ENCODE data around the gene CLECL1. TPM values are rescaled to one million over a fixed set of nuclear protein-coding genes. Genes with fewer than 3 reads are reported as not detected.

CLECL1 gene
- total and polyA plus RNA-seq, 4 donors, result 0.17 to 0.42 (median 0.35) TPM

DNA sequence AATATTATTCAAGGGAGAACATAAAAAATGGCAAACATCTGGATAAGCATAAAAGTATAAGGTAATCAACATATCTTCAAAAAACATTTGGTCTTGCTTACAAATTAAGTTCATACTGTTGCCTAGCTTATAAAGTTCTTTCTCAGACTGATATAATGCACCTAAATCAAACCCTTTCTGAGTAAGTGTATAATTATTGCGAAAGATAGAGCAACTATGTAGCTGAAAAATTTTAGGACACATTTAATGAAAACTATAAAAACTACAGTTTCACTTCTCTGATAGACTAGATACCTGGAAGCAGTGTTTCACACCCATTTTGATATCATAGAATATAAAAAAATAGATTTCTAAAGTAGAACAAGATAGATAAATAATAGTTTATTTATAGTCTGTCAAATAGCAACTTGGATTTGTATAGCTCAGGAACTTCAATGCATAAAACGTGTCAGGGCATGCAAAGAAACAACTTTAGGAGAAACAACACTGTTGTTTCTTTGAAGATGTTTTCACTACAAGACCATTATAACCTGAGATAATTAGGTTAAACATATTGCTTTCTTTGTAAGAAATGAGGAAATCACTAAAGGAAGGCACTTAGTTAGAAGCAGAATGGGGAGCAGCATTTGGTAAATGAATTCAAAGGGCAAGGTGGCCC lies 7.6 kb downstream of the CLECL1 start:
- Histone ChIP-seq H3K4me3 (ENCODE audit: low read depth in 1 of 3, low read length in 3 of 3) (no peak overlapping the region), H3K36me3 (ENCODE audit: control insufficient read depth in 4 of 4, insufficient read depth in 3 of 4, low read depth in 1 of 4, low read length in 3 of 4) (no peaks in the 10 kb centered on the region), H3K27me3 (ENCODE audit: control insufficient read depth in 4 of 4, insufficient read depth in 4 of 4, low read length in 3 of 4) (peaks cover 0 to 3% (median under 1%) of the 10 kb centered on the region in 4 donors), H3K4me1 (ENCODE audit: control insufficient read depth in 4 of 4, insufficient read depth in 4 of 4, low read length in 3 of 4) (no peaks in the 10 kb centered on the region), H3K9me3 (ENCODE audit: control insufficient read depth in 4 of 4, low read length in 3 of 4) (no peaks in the 10 kb centered on the region), H3K9ac (ENCODE audit: low read depth in 1 of 2, low read length in 2 of 2) (no peak overlapping the region), H3K27ac (ENCODE audit: low read depth in 1 of 2, low read length in 2 of 2) (no peak overlapping the region)
- TF ChIP-seq, protein P1, sequence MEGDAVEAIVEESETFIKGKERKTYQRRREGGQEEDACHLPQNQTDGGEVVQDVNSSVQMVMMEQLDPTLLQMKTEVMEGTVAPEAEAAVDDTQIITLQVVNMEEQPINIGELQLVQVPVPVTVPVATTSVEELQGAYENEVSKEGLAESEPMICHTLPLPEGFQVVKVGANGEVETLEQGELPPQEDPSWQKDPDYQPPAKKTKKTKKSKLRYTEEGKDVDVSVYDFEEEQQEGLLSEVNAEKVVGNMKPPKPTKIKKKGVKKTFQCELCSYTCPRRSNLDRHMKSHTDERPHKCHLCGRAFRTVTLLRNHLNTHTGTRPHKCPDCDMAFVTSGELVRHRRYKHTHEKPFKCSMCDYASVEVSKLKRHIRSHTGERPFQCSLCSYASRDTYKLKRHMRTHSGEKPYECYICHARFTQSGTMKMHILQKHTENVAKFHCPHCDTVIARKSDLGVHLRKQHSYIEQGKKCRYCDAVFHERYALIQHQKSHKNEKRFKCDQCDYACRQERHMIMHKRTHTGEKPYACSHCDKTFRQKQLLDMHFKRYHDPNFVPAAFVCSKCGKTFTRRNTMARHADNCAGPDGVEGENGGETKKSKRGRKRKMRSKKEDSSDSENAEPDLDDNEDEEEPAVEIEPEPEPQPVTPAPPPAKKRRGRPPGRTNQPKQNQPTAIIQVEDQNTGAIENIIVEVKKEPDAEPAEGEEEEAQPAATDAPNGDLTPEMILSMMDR (IDR thresholded peaks at IDR 0.05; ENCODE audit: low read depth, low read length, missing input control), result no peak
- TF ChIP-seq, protein P2, sequence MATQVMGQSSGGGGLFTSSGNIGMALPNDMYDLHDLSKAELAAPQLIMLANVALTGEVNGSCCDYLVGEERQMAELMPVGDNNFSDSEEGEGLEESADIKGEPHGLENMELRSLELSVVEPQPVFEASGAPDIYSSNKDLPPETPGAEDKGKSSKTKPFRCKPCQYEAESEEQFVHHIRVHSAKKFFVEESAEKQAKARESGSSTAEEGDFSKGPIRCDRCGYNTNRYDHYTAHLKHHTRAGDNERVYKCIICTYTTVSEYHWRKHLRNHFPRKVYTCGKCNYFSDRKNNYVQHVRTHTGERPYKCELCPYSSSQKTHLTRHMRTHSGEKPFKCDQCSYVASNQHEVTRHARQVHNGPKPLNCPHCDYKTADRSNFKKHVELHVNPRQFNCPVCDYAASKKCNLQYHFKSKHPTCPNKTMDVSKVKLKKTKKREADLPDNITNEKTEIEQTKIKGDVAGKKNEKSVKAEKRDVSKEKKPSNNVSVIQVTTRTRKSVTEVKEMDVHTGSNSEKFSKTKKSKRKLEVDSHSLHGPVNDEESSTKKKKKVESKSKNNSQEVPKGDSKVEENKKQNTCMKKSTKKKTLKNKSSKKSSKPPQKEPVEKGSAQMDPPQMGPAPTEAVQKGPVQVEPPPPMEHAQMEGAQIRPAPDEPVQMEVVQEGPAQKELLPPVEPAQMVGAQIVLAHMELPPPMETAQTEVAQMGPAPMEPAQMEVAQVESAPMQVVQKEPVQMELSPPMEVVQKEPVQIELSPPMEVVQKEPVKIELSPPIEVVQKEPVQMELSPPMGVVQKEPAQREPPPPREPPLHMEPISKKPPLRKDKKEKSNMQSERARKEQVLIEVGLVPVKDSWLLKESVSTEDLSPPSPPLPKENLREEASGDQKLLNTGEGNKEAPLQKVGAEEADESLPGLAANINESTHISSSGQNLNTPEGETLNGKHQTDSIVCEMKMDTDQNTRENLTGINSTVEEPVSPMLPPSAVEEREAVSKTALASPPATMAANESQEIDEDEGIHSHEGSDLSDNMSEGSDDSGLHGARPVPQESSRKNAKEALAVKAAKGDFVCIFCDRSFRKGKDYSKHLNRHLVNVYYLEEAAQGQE (IDR thresholded peaks at IDR 0.05), result no peak
- no peak for TF ChIP-seq YY1 (IDR thresholded peaks at IDR 0.05)
- TF ChIP-seq, protein P3, sequence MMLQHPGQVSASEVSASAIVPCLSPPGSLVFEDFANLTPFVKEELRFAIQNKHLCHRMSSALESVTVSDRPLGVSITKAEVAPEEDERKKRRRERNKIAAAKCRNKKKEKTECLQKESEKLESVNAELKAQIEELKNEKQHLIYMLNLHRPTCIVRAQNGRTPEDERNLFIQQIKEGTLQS (IDR thresholded peaks at IDR 0.05), result no peak
- TF ChIP-seq, protein P4, sequence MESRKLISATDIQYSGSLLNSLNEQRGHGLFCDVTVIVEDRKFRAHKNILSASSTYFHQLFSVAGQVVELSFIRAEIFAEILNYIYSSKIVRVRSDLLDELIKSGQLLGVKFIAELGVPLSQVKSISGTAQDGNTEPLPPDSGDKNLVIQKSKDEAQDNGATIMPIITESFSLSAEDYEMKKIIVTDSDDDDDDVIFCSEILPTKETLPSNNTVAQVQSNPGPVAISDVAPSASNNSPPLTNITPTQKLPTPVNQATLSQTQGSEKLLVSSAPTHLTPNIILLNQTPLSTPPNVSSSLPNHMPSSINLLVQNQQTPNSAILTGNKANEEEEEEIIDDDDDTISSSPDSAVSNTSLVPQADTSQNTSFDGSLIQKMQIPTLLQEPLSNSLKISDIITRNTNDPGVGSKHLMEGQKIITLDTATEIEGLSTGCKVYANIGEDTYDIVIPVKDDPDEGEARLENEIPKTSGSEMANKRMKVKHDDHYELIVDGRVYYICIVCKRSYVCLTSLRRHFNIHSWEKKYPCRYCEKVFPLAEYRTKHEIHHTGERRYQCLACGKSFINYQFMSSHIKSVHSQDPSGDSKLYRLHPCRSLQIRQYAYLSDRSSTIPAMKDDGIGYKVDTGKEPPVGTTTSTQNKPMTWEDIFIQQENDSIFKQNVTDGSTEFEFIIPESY (IDR thresholded peaks at IDR 0.05), result no peak
- no peak for TF ChIP-seq HNF4G (IDR thresholded peaks at IDR 0.05)
- no peak for TF ChIP-seq TAF1 (conservative IDR thresholded peaks at IDR 0.05)
- TF ChIP-seq NR2F2 (IDR thresholded peaks at IDR 0.05), result no peak
- no peak for TF ChIP-seq RXRA (IDR thresholded peaks at IDR 0.05)
- TF ChIP-seq, protein P5, sequence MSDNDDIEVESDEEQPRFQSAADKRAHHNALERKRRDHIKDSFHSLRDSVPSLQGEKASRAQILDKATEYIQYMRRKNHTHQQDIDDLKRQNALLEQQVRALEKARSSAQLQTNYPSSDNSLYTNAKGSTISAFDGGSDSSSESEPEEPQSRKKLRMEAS (IDR thresholded peaks at IDR 0.05), result no peak
- no peak for TF ChIP-seq JUND (IDR thresholded peaks at IDR 0.05)
- no peak for TF ChIP-seq HNF4A (conservative IDR thresholded peaks at IDR 0.05)
- no peak for TF ChIP-seq SP1 (IDR thresholded peaks at IDR 0.05)
- no peak for TF ChIP-seq GABPA (IDR thresholded peaks at IDR 0.05 in 1 of 2, conservative IDR thresholded peaks at IDR 0.05 in 1 of 2)
- 89% methylated on average over 2 of the region's 2 CpGs for WGBS
- no peak for DNase-seq (ENCODE audit: low spot score)

DNA sequence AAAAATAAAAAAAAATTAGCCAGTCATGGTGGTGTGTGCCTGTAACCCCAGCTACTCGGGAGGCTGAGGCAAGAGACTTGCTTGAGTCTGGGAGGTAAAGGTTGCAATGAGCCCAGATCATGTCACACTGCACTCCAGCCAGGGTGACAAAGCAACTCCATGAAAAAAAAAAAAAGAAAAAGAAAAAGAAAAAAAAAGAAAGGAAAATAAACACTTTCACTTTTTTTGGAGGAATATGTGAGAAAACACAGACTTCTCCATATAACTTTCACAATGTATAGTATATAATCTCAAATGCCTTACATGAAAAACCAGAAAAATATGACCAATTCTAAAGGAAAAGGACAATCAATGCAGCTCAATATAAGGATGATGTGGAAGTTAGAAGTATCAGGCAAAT lies 8.9 kb downstream of the CLECL1 start:
- Histone ChIP-seq H3K27ac (ENCODE audit: low read depth in 1 of 2, low read length in 2 of 2) (no peak overlapping the region), H3K9me3 (ENCODE audit: control insufficient read depth in 4 of 4, low read length in 3 of 4) (no peaks in the 10 kb centered on the region), H3K36me3 (ENCODE audit: control insufficient read depth in 4 of 4, insufficient read depth in 3 of 4, low read depth in 1 of 4, low read length in 3 of 4) (no peaks in the 10 kb centered on the region), H3K9ac (ENCODE audit: low read depth in 1 of 2, low read length in 2 of 2) (no peak overlapping the region), H3K27me3 (ENCODE audit: control insufficient read depth in 4 of 4, insufficient read depth in 4 of 4, low read length in 3 of 4) (peaks cover 0 to 3% (median under 1%) of the 10 kb centered on the region in 4 donors), H3K4me1 (ENCODE audit: control insufficient read depth in 4 of 4, insufficient read depth in 4 of 4, low read length in 3 of 4) (no peaks in the 10 kb centered on the region), H3K4me3 (ENCODE audit: low read depth in 1 of 3, low read length in 3 of 3) (no peak overlapping the region)
- 87% methylated on average over 1 of the region's 1 CpG for WGBS
- DNase-seq (ENCODE audit: low spot score), result no peak
- TF ChIP-seq, protein P1 (IDR thresholded peaks at IDR 0.05; ENCODE audit: low read depth, low read length, missing input control), result no peak
- TF ChIP-seq GABPA (IDR thresholded peaks at IDR 0.05 in 1 of 2, conservative IDR thresholded peaks at IDR 0.05 in 1 of 2) (no peak), HNF4G (IDR thresholded peaks at IDR 0.05) (no peak), TAF1 (conservative IDR thresholded peaks at IDR 0.05) (no peak), RAD21 (IDR thresholded peaks at IDR 0.05) (no peak), SP1 (IDR thresholded peaks at IDR 0.05) (no peak)
- TF ChIP-seq, protein P3 (IDR thresholded peaks at IDR 0.05), result no peak

Data from liver (tissue), 9 donors.